ENCODE data around the gene MLEC. TPM values are rescaled to one million over a fixed set of nuclear protein-coding genes. Genes with fewer than 3 reads are reported as not detected.
A peak's percentile ranks its signal among the peaks of the same experiment; 100 is the strongest.

The MLEC gene
- total and polyA plus RNA-seq, 11 donors = 39.2 to 150 (median 117) TPM

DNA sequence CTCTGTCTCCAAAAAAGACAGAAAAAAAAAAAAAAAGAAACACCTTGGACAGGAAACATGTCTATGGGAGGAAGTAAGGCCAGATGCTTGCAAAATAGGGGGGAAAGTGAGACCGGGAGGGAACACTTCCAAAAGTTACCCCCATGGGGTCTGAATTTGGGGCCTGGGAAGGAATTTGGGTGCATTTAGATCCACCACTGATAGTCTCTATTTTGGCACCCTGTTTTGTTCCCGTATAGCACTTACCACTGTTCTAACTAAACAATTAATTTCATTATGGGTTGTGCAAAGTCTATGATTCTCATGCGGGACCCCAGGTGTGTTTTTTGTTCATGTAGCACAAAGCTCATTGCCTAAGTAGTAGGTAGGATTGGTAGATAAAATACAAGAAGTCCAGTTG, 1.4 kb upstream of the MLEC start:
- intact Hi-C loops (cut with DNase I) = loop anchor here in 6 of 10 donors (2.0 to 5.0 kb wide), 3 partner anchors 31 to 38 kb away; no protein-coding TSS in a partner anchor
- DNase-seq (no peak), ATAC-seq (no peak)
- H3K4me3 ChIP-seq = peak overlapping the region in 7 of 12 donors; percentile 82 to 98 (median 90)
- H3K27ac ChIP-seq = peak overlapping the region in 8 of 12 donors; percentile 90 to 97 (median 94)
- no peaks in the 10 kb centered on the region for H3K9me3 ChIP-seq
- H3K36me3 ChIP-seq = no peaks in the 10 kb centered on the region
- no peak for TF ChIP-seq POLR2A (IDR thresholded peaks at IDR 0.05)
- TF ChIP-seq, protein P1, sequence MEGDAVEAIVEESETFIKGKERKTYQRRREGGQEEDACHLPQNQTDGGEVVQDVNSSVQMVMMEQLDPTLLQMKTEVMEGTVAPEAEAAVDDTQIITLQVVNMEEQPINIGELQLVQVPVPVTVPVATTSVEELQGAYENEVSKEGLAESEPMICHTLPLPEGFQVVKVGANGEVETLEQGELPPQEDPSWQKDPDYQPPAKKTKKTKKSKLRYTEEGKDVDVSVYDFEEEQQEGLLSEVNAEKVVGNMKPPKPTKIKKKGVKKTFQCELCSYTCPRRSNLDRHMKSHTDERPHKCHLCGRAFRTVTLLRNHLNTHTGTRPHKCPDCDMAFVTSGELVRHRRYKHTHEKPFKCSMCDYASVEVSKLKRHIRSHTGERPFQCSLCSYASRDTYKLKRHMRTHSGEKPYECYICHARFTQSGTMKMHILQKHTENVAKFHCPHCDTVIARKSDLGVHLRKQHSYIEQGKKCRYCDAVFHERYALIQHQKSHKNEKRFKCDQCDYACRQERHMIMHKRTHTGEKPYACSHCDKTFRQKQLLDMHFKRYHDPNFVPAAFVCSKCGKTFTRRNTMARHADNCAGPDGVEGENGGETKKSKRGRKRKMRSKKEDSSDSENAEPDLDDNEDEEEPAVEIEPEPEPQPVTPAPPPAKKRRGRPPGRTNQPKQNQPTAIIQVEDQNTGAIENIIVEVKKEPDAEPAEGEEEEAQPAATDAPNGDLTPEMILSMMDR (IDR thresholded peaks at IDR 0.05) = no peak
- WGBS, 4 donors = 46 to 57% (median 50%) methylated on average over 3 of the region's 3 CpGs
- peaks cover 0 to 48% (median 33%) of the 10 kb centered on the region in 12 donors for H3K4me1 ChIP-seq
- H3K27me3 ChIP-seq = no peaks in the 10 kb centered on the region

DNA sequence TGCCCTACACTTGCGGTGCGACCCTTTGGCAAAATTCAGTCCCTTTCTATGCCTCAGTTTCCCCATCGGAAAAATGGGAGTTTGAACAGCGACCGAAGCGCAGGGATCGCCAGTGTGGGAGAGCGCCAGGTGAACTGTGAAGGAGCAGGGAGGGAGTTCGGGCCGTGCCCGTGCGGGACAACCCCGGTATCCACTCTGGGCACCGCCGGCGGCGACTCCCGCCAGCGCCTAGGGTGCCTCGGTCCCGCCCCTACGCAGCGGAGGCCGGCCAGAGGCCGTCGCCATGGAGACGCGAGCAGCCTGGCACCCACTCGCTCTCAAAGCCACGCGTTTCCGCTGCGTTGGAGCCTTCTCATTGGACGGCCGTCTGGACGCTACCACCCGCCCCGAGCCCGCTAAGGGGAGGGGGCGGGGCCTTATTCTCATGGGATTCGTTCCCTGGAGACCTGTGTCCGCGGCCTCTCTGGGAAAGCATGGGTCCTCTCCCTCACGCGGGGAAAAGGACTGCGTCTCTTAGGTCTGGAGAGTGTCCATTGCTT, 729 bp upstream of the MLEC start:
- no peaks in the 10 kb centered on the region for H3K9me3 ChIP-seq
- no peaks in the 10 kb centered on the region for H3K27me3 ChIP-seq
- H3K4me1 ChIP-seq = peaks cover 0 to 52% (median 40%) of the 10 kb centered on the region in 12 donors
- H3K4me3 ChIP-seq = peak overlapping the region; percentile 68 to 98 (median 90)
- intact Hi-C loops (cut with DNase I) = loop anchor here in 8 of 10 donors (2.0 to 5.0 kb wide), 5 partner anchors 25 to 39 kb away; partner anchors contain the start of gene UNC119B (in 2 of the 8)
- no peaks in the 10 kb centered on the region for H3K36me3 ChIP-seq
- DNase-seq (peak; percentile 97 to 99 (median 99)), ATAC-seq (peak; percentile 91 to 95 (median 94))
- TF ChIP-seq, protein P1 (IDR thresholded peaks at IDR 0.05) = no peak
- peak in 1 of 2 donors; percentile 70 for TF ChIP-seq POLR2A (IDR thresholded peaks at IDR 0.05)
- WGBS, 4 donors = 0 to 1% (median 1%) methylated on average over 31 to 46 of the region's 46 CpGs
- peak overlapping the region; percentile 82 to 97 (median 94) for H3K27ac ChIP-seq

DNA sequence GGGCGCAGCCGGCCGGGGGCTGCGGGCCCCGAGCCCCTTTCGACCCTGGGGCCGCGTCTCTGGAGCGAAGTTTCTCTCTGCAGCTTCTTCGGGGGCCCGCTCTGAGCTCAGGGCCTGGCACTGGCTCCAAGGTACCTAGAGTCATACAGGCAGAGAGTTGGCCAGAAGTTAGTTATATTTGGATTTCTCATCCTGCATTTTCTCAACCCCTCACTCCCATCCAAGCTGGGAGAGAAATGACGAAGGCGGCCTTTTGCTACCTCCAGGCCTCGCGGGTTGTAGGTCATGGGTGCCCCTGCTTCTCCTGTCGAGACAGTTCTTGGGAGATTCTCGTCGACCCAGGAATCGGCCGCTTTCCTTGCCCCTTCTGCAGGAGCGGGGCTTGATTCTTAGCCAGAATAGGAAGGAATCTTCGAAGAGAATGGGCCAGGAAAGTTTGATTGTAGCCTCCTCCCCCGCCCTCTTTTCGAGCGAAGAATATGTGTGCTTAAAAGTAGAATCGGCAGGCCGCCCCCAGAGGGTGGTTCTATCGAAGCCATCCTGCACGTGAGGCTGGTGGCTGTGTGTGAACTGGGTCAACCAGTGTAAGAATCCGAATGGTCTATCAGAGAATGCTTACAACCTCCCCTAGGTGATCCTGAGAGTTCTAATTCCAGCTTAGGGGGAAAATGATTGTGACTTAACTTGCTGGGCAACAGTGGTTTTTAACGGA, 785 bp downstream of the MLEC start:
- no peaks in the 10 kb centered on the region for H3K9me3 ChIP-seq
- peak overlapping the region; percentile 84 to 97 (median 94) for H3K27ac ChIP-seq
- ATAC-seq (no peak), DNase-seq (peak in 1 of 5 donors; percentile 34)
- peaks cover 0 to 67% (median 51%) of the 10 kb centered on the region in 12 donors for H3K4me1 ChIP-seq
- H3K4me3 ChIP-seq = peak overlapping the region; percentile 68 to 98 (median 90)
- TF ChIP-seq, protein P1 (IDR thresholded peaks at IDR 0.05) = no peak
- TF ChIP-seq POLR2A (IDR thresholded peaks at IDR 0.05) = no peak
- intact Hi-C loops (cut with DNase I) = loop anchor here in 8 of 10 donors (2.0 to 5.0 kb wide), 5 partner anchors 23 to 40 kb away; partner anchors contain the start of gene UNC119B (in 3 of the 8)
- 0 to 1% (median 0%) methylated on average over 31 of the region's 31 CpGs for WGBS, 4 donors
- no peaks in the 10 kb centered on the region for H3K27me3 ChIP-seq
- peaks cover 0 to under 1% (median 0%) of the 10 kb centered on the region in 9 donors for H3K36me3 ChIP-seq

DNA sequence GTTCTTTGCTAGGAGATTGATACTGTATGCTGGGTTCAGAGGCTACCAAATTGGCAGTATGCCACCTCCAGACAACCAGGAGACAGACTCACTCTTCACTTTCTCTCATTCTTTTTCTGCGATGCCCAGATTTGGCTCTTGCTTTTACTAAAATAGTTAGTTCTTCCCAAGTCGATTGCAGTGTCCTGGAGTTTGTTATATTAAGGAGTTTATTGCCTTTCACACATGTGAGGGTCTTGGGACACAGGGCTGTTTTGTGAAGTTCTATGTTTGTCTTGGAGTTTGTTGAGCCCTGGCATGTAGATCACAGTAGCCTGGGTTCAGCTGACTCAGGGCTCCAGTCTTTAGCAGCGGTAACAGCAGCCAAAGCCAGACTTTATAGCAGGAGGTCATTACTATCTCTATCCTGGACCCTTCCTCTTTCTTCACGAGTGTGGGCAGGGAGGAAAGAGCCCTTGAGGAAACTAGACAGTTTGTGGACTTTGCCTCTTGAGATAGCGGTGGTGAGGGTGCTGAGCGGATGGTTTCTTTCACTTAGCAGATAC, 1.6 kb downstream of the MLEC start:
- TF ChIP-seq POLR2A (IDR thresholded peaks at IDR 0.05) = no peak
- TF ChIP-seq, protein P1 (IDR thresholded peaks at IDR 0.05) = no peak
- Histone ChIP-seq H3K27ac (peak overlapping the region; percentile 25 to 97 (median 94)), H3K9me3 (no peaks in the 10 kb centered on the region), H3K36me3 (peaks cover 0 to 9% (median 0%) of the 10 kb centered on the region in 9 donors), H3K4me3 (peak overlapping the region; percentile 68 to 98 (median 90)), H3K4me1 (peaks cover 0 to 76% (median 59%) of the 10 kb centered on the region in 12 donors), H3K27me3 (no peaks in the 10 kb centered on the region)
- 6 to 10% (median 9%) methylated on average over 6 of the region's 6 CpGs for WGBS, 4 donors
- intact Hi-C loops (cut with DNase I) = loop anchor here in 7 of 10 donors (2.0 to 5.0 kb wide), 4 partner anchors 22 to 41 kb away; partner anchors contain the start of gene UNC119B (in 1 of the 7)
- DNase-seq (no peak), ATAC-seq (no peak)
